GM12878 (cell line): ENCODE data around the gene RREB1. TPM values are rescaled to one million over a fixed set of nuclear protein-coding genes. Genes with fewer than 3 reads are reported as not detected.

Experiments
- ATAC-seq: fragments of 200-7000 bp; cut with Tn5 transposase; 3 replicates; pipeline ENCODE4 v1.9.1; 2020; ENCODE audit warnings: mild to moderate bottlenecking, moderate library complexity
- BruUV-seq: library from RNA; stranded (reverse); fragments of 400-500 nt; replicated peaks from 2 replicates; lab custom pipeline; 2021; lab: Mats Ljungman, UMichigan
- CTCF ChIA-PET: fragments of 300-600 bp; sonication (Branson Sonifier 250); formaldehyde crosslinking; extraction: SDS; loops from one replicate; lab custom pipeline; 2021; ENCODE audit warnings: inconsistent platforms; lab: Yijun Ruan, JAX
- POLR2A ChIA-PET: fragments of 350-600 bp; formaldehyde crosslinking; extraction: SDS; loops from one replicate; lab custom pipeline; 2021; ENCODE audit warnings: inconsistent platforms; lab: Charles Lee
- RAD21 ChIA-PET: fragments of 300-600 bp; sonication (Branson Sonifier 250); formaldehyde crosslinking; loops from one replicate; lab custom pipeline; 2023; ENCODE audit warnings: antibody characterized with exemption; ENCODE audit not compliant: unreplicated experiment; lab: Charles Lee
- SMC1A ChIA-PET: fragments of 300-600 bp; sonication (Branson Sonifier 250); formaldehyde crosslinking; loops from one replicate; lab custom pipeline; 2023; ENCODE audit not compliant: unreplicated experiment, uncharacterized antibody; lab: Charles Lee
- DNase-seq: peaks from one replicate; pipeline ENCODE4 v3.0.0-alpha.2; 2011; ENCODE audit warnings: low read depth, low spot score
- FAIRE-seq: peaks from 3 replicates; lab custom pipeline; 2011; peaks lifted over from hg19 to GRCh38; lab: Jason Lieb, UNC
- H2AFZ ChIP-seq: 2 replicates; pipeline ENCODE4 v1.6.0; 2011; ENCODE audit warnings: low read depth, low read length, control low read depth; ENCODE audit not compliant: control insufficient read depth
- H3K27ac ChIP-seq: 2 replicates; pipeline ENCODE4 v1.5.1; 2011; ENCODE audit warnings: control low read depth; ENCODE audit not compliant: control insufficient read depth, insufficient read depth
- H3K27me3 ChIP-seq, 2 experiments: replicated peaks in 1 of 2; 2 replicates each; pipeline versions ENCODE4 v1.6.0 to v1.6.1; 2011; ENCODE audit warnings: low read length in 1 of 2; ENCODE audit not compliant: control insufficient read depth in 2 of 2, insufficient read depth in 2 of 2
- H3K36me3 ChIP-seq, 2 experiments: 2 replicates each; pipeline ENCODE4 v1.5.1; 2011; ENCODE audit warnings: low read length in 1 of 2; ENCODE audit not compliant: control insufficient read depth in 2 of 2, insufficient read depth in 2 of 2
- H3K4me1 ChIP-seq: 2 replicates; pipeline ENCODE4 v1.6.1; 2011; ENCODE audit warnings: mild to moderate bottlenecking, low read length, moderate library complexity, mixed read lengths; ENCODE audit not compliant: control insufficient read depth, insufficient read depth
- H3K4me2 ChIP-seq: 2 replicates; pipeline ENCODE4 v1.6.0; 2011; ENCODE audit warnings: control low read depth; ENCODE audit not compliant: control insufficient read depth, insufficient read depth
- H3K4me3 ChIP-seq: fragments of 200-600 bp; sonication (generic); 2 replicates; pipeline ENCODE4 v1.5.1; 2016
- H3K79me2 ChIP-seq: 2 replicates; pipeline ENCODE4 v1.6.0; 2011; ENCODE audit warnings: low read length; ENCODE audit not compliant: control insufficient read depth, insufficient read depth
- H3K9ac ChIP-seq: 2 replicates; pipeline ENCODE4 v1.8.0; 2011; ENCODE audit warnings: low read length, control low read depth, mixed read lengths; ENCODE audit not compliant: control insufficient read depth, insufficient read depth
- H3K9me3 ChIP-seq: replicated peaks from 3 replicates; pipeline ENCODE4 v1.5.1; 2011; ENCODE audit warnings: mild to moderate bottlenecking, low read length; ENCODE audit not compliant: control insufficient read depth, insufficient read depth
- H4K20me1 ChIP-seq: 2 replicates; pipeline ENCODE4 v1.6.0; 2011; ENCODE audit not compliant: control insufficient read depth, insufficient read depth
- CHD2 ChIP-seq: IDR thresholded peaks from 2 replicates; pipeline ENCODE4 v1.6.1; 2011; ENCODE audit warnings: low read depth, low read length, improper control_type of control experiment, borderline replicate concordance
- POLR2A ChIP-seq: IDR thresholded peaks from 2 replicates; pipeline ENCODE4 v1.6.1; 2011; ENCODE audit warnings: low read depth, mild to moderate bottlenecking, low read length
- SMAD1 ChIP-seq: fragments of 450-650 bp; IDR thresholded peaks from 2 replicates; pipeline ENCODE4 v1.6.1; 2018; ENCODE audit warnings: mild to moderate bottlenecking, low read depth; ENCODE audit not compliant: partially characterized antibody
- TARDBP ChIP-seq: IDR thresholded peaks from 2 replicates; pipeline ENCODE4 v1.6.1; 2016; ENCODE audit warnings: borderline replicate concordance
- TBL1XR1 ChIP-seq: IDR thresholded peaks from 2 replicates; pipeline ENCODE4 v1.6.1; 2012; ENCODE audit warnings: low read depth, low read length, improper control_type of control experiment
- WRNIP1 ChIP-seq: IDR thresholded peaks from 2 replicates; pipeline ENCODE4 v1.6.1; 2011; ENCODE audit warnings: low read depth, low read length, improper control_type of control experiment, borderline replicate concordance
- WGBS: methylation state at CpG from one replicate; pipeline ENCODE4 v1.1.6; 2016; ENCODE audit warnings: low lambda C conversion rate; ENCODE audit not compliant: insufficient replicate concordance, insufficient coverage; ENCODE audit errors: missing lambda C conversion rate; 5-methylcytosine and 5-hydroxymethylcytosine counted together
- in situ Hi-C: fragments of 300-500 bp; cut with MboI; formaldehyde crosslinking; loops from 9 replicates; pipeline ENCODE4 v1.14.3; 2018; ENCODE audit warnings: mixed read lengths
- intact Hi-C: fragments of 100-400 bp; cut with micrococcal nuclease; formaldehyde crosslinking; loops from one replicate; pipeline ENCODE4 v1.14.2; 2022; ENCODE audit not compliant: unreplicated experiment
- polyA plus RNA-seq, 11 experiments: library from polyadenylated mRNA; depleted of rRNA in 4 of 11; unstranded in 6 of 11; stranded (reverse) in 5 of 11; fragments of >200 nt; fragmentation: Nextera tagmentation in 4 of 11; fragmentation: Illumina TruSeq in 1 of 11; extraction: Ambion mirVana in 4 of 11; extraction: Trizol in 1 of 11; gene quantifications; 1 replicate in 1 of 11; 2 replicates in 10 of 11; pipeline versions ENCODE4 v1.2.1 to v1.2.3, GENCODE V29; 2011 to 2016; ENCODE audit warnings: inconsistent platforms in 2 of 11, missing spikeins in 2 of 11, low read depth in 1 of 11
- total RNA-seq, 4 experiments: library from RNA; depleted of rRNA in 3 of 4; stranded (reverse); fragments of >200 nt in 3 of 4; fragmentation: Illumina TruSeq in 1 of 4; extraction: Trizol in 1 of 4; gene quantifications; 2 replicates each; pipeline versions ENCODE4 v1.2.1 to v1.2.3, GENCODE V29; 2013 to 2021

RREB1 gene
- total and polyA plus RNA-seq, 10 of the 15 experiments (the other 5 are each of a cell fraction or from before 2014, with no cell fraction given) = 1.9 to 30.3 (median 8.6) TPM

GRCh38 chr6:7254980-7255835 is 147.4 kb downstream of the RREB1 start:
- H3K4me2 ChIP-seq = no peak overlapping the region
- BruUV-seq = no TSS peak
- ChIA-PET CTCF (no interaction called here), SMC1A (interaction anchor here (1.5 kb wide), 1 partner anchor 168 kb away, joined by 4 read pairs; no protein-coding TSS in a partner anchor), POLR2A (interaction anchor here (0.5 to 1.6 kb wide), 3 partner anchors 9 to 564 kb away, joined by 3 to 4 read pairs (median 4); no protein-coding TSS in a partner anchor), RAD21 (interaction anchor here (1.3 kb wide), 1 partner anchor 11 kb away, joined by 3 read pairs; no protein-coding TSS in a partner anchor)
- no peak overlapping the region for H2AFZ ChIP-seq
- H3K4me1 ChIP-seq = no peaks in the 10 kb centered on the region
- no peaks in the 10 kb centered on the region for H3K79me2 ChIP-seq
- 68% methylated on average over 12 of the region's 12 CpGs for WGBS
- H3K9ac ChIP-seq = no peak overlapping the region
- H3K36me3 ChIP-seq = peaks cover 3 to 12% of the 10 kb centered on the region in 2 experiments
- intact Hi-C loops (no loop called here), in situ Hi-C loops (no loop called here)
- TF ChIP-seq POLR2A (no peak), CHD2 (no peak), SMAD1 (no peak), TARDBP (no peak), WRNIP1 (no peak), TBL1XR1 (no peak)
- DNase-seq = no peak
- no peak for ATAC-seq
- no peak overlapping the region for H3K4me3 ChIP-seq
- H3K27ac ChIP-seq = no peak overlapping the region
- H3K9me3 ChIP-seq = no peaks in the 10 kb centered on the region; the same call in 1 of the 3 replicates
- H4K20me1 ChIP-seq = no peaks in the 10 kb centered on the region
- H3K27me3 ChIP-seq = no peaks in the 10 kb centered on the region
- FAIRE-seq = no peak
